Islet precursor cell (in vitro differentiated cells): Measurements from ENCODE around the gene TMEM203.
A peak's percentile ranks its signal among the peaks of the same experiment; 100 is the strongest.

ENCODE experiments used
- DNase-seq: peaks from one replicate; pipeline ENCODE4 v3.0.0-alpha.2; 2018

TMEM203 gene

DNA sequence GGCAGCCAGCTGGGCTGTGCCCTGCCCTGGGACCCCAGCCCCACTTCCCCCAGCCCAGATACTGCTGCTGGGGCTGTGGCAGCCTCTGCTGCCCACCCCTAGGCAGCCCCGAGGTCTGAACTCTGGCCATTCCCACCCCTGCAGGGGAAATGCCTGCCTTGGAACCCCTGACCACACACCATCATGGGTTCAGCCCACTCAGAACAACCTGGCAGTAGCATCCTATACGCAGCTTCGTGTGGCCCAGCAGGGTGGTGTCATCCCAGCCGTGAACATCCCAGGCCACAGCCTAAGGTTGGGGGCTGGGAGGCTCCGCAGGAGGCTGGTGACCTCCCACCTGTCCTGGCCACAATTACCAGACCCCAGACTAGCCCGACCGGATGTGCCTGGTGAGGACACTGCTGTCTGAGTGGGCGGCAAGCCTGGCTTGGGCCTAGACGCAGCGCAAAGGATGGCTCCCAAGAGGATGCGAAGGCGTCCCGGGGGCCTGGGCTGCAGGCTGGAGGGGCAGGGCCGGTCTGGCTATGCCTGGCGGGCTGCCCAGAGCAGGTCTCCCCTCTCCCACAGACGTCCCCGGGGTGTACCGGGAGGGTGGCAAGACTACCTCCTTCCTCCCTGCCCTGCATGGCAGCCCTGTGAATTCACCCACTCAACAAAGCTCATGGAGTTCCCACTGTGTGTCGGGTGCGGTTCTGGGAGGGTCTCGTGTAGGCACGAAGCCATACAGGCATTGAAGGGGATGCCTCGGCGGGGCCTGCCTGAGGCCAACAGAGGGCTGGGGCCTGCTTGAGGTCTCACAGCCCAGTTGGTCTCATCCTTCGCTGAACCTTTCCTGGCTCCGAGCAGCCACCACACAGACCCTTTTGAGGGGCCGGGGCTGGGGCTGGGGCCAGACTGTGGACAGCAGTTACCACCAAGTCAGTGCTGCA, 23.8 kb upstream of the TMEM203 start:
- no peak for DNase-seq

DNA sequence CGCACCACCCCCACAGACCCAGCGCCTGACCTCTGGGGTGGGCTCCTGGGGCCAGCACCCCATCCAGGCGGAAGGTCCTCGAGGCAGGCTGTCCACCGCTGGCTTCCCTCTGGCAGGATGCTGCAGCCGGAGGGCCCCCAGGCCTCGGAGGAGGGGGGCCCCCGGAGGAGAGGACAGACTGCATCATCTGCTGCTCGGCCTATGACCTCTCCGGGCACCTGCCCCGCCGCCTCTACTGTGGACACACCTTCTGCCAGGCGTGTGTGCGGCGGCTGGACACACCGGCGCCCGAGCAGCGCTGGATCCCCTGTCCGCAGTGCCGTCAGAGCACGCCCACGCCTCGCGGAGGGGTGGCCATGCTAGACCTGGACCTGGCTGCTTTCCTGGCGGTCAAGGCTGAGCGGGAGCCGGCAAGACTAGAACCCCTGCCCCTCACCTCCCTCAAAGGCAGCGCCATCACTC, 23.1 kb upstream of the TMEM203 start:
- DNase-seq: no peak

DNA sequence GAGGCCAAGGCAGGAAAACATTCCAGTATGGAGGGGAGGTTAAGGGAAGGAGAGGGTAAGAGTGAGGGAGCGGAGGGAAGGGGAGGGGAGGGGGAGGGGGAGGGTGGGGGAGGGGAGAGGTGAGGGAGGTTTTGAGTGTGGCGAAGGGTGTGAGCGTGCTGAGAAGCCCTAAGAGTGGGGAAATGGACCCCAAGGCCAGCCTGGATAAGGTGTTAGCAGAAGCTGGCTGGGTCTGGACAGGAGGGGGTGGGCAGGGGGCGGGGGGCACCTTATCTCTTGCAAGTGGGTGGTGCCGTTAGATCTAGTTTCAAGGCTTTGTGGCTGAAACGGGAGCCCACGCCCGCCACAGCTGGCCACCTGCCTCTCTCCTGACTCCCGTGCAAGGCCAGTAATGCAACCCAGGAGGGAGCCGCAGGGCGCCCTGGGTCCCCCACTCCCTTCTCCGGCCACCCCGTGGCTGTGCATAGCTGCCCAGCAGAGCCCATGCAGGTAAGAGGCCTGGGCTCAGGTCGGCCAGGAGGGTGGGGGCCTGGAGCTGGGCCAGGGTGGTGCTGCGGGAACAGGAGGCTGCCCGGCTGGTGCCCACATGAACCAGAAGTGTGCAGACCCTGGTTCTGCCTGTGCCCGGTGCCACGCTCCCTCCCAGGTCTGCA, 22.5 kb upstream of the TMEM203 start:
- DNase-seq: no peak

DNA sequence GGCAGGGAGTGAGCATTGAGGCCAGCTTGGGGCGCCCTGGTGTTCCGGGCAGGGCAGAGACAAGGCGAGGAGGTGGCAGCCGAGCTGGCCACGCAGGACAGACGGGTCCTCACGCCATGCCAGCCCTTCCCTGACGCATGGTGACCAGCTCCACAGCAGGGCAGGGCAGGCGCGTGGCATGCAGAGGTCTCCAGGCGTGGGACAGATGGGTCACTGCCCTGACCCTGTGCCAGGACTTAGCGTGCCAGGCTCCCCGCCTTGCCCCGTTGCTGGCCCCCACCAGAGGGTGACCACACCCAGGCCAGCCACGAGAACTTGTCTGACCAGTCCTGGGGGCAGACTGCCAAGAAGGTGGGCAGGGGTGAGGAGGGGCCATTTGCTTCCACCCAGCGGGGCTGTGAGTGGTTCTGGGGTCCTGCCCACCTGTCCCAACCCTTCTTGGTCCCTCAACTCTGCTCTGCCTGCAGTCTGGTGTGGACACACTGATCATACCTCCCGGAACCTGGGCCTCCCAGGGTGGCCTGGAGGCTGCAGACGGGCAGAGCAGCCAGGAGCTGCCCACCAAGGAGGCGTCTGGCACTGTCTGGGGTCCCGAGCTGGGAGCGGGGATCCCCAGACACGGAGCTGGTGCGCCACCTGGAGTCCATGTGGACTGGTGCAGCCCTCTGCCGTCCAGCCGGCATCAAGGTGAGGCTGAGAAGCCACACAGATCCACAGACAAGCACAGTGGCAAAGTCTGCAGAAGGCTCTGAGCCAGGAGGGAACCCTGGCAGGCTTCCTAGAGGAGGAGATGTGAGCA, 21.8 kb upstream of the TMEM203 start, which contains the start of gene RNF224:
Gene RNF224 (plus strand): TSS at position 449 of the 799 bp plus-strand sequence. CDS start 834 bp downstream, outside the sequence.
- peak; percentile 90 for DNase-seq

DNA sequence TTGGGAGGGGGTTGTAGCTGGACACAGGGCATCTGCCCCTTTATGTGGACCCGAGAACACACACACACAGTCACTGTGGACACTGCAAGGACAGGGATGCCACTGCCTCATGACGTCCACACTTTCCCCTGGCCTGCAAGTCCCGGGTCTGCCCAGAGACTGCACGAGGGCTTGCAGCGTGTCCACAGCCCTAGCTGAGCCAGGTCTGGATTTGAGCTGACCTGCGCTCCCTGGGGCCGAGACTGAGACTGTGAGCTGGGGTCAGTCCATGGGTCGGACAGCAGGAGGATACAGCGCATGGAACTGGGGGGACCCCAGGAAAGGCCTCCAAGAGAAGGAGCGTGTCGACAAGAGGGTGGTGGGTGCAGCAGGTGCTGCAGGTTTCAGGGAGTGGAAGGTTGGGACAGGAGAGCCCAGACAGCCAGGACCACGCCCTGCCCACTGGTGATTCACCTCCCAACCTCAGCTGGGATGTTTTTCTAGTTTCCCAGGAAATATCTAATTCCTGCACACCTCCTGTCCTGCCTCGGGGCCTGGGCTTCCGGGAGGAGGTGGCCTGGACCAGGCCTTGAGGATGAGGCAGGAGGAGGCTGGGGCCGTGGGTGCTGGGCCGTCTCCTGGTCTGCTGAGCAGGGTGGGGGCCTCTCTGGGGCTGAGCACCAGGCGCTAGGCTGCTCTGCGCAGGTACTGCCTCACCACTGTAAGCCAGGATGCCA, 21.0 kb upstream of the TMEM203 start:
- DNase-seq: peak; percentile 82

DNA sequence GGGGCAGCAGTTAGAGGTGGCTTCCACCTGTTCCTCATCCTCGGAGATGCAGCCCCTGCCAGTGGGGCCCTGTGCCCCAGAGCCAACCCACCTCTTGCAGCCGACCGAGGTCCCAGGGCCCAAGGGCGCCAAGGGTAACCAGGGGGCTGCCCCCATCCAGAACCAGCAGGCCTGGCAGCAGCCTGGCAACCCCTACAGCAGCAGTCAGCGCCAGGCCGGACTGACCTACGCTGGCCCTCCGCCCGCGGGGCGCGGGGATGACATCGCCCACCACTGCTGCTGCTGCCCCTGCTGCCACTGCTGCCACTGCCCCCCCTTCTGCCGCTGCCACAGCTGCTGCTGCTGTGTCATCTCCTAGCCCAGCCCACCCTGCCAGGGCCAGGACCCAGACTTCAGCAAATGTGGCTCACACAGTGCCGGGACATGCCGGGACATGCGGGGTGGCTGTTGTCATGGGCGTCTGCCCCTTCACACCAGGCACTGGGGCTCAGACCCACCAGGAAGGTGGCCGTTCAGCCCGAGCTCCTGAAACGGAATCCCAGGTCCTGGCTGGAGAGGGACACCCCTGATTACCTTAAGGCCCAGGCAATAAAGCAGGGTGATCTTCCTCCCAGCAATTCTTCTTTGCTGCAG, 20.4 kb upstream of the TMEM203 start:
- no peak for DNase-seq

DNA sequence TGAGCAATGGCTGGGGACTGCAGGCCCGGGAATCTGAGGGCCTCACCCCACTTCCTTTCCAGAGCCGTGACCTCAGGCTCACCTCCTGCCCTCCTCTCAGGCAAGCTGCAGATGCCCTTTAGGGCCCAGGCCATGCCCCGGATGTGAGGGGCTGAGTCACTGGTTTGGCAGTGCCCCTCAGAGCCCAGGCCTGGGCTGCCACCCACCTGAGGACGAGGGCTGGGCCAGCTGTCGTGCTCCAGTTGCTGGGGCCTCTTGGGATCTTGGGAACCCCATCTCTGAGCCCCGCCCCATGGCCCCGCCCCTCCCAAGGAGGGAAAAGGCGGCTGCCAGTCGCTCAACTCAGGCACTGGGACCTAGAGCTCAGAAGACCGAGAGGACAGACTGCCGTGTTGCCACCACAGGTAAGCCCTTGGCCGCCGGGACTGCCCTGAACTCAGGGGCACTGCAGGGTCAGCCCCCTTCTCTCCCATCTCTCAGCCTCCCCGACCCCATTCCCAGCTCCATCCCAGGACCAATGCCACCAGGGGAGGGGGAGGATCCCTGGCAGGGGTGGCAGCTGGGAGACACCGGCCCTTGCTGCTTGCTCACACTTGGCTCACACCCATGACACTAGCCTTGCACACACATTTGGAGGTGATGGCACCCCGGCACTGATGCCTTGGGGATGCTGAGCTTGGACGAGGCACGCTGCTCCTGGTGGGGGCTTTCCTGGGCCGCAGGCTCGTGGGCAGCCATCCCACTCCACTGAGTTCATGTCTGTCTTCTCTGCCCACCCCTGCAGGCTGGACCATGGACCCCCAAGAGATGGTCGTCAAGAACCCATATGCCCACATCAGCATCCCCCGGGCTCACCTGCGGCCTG, 19.6 kb upstream of the TMEM203 start, which contains the start of gene CYSRT1:
Gene CYSRT1 (plus strand): TSS at position 345 of the 865 bp plus-strand sequence. CDS start 448 bp downstream, at position 793.
- DNase-seq: no peak

DNA sequence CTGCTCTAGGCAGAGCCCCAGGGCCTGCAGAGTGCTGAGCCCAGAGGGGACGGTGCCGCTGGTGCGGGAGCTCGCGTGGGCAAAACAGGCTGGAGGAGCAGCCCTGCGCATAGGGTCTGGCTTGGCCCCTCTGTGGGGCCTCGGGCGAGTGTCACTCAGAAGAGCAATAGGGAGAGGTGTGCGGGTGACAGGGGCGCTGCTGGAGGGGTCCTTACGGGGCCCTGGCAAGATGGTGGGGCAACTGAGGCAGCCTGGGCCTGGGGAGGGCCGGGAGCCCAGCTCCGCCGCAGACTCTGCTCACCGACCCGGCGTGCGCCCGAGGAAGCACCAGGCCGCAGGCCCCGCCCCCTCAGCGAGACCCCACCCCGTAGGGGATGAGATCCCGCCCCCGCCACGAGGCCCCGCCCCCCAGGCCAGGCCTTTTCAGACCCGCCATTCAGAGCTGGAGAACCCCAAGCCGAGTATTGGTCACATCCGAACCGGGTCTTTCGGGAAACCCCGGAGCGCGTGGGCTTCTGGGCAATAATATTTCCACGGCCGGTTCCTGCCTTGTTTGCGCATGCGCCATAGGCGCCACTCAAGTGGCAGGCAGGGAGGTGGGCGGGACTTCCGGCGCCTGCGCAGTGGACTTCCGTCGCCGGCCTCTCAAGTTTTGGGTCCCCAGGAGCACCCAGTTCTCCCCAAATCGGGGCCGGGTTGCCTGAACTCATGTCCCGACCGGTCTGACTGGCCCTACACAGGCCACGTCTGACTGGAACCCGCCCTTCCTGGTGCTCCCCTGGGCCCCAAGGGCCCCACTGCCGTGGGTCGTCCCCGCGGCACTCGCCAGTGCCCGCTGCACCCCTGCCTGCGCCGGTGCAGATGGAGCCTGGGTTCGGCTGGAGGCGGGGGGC, 17.9 kb upstream of the TMEM203 start:
- peak; percentile 98 for DNase-seq

DNA sequence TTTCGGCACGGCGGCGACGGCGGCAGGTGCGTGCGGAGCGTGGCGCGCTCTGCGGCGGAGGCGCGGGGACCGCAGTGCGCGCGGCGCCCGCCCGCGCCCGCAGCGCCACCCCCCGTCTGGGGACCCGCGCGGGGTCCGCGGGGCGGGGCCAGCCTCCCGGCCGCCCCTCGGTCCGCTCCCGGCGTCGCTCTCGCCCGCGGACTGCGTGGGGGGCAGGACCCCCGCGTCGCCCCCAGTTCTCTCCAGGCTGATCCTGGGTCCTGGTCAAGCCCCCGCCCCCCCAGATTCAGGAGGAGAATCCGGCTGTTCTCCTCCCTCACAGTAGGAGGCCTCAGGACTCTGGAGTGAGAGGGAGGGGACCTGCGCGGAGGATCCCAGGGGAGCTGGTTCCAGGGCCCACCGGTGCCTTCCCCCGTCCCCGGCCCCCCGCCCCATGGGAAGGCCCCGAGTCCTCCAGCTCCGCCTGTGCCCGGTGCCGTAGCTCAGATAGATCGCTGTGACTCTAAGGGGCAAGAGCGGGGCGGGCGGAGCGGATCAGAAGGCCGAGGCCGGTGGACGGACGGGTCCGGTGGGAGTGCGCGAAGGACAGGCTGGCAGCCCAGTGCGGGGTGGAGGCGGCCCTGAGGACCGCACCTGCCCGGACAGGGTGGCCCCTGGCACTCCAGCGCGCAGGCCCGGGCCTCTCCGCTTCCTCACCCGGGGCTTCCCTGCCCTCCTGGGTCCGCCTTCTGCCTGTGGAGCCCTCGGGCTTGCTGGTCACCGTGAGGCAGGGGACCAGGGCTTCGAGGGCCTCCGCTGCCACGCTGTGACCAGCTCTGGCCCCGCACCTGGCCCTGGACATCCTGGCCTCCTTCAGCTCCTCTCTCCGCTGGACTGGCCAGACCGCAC, 17.0 kb upstream of the TMEM203 start, which contains the start of gene RNF208:
Gene RNF208 (minus strand): TSS at position 51 of the 888 bp plus-strand sequence. CDS start 1,028 bp downstream, outside the sequence.
- DNase-seq: no peak

DNA sequence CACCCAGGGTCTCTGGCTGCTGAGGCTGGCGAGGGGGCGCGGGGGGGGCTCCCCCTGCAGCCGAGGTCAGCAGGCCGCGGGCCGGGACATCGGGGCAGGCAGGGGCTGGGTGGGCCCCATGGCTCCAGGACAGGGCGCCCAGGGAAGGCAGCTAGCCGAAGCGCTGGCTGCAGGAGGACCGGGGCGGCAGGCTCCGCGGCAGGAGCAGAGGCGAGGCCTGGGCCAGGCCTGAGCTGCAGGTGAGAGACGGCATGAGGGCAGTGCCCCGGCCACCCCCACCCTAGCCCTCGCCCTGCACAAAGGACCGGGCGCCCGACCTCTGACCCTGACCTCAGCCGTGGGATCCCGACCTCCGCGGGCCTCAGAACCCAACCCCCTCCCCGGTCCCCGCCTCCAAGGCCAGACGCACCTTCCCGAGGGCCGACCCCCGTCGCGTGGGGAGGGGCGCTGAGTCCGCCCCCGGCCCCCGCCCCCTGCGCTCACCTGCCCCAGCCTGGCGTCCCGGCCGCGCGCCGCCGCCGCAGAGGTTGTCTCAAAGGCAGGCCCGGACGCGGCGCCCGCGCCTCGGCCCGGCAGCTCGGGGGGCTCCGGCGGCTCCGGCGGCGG, 16.2 kb upstream of the TMEM203 start:
- DNase-seq: no peak

DNA sequence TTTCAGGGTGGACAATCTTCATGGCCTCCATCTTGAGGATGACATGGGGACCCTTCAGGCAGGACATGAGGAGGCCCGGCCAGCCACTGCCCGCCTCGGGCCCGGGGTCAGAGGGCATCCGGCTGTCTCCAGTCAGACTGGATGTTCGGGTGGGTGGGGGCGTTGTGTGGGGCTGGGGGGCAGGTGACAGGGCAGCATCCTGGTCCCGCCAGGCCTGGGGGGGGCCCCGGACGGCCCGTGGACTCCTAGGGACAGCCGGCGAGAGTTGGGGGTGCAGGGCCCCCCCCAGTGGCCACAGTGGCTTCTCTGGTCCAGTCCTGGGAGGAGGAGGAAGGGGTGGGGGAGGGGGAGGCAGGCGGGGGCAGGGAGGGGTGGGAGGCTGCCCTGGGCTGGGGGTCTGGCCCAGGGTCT, 15.7 kb upstream of the TMEM203 start:
- DNase-seq: no peak

DNA sequence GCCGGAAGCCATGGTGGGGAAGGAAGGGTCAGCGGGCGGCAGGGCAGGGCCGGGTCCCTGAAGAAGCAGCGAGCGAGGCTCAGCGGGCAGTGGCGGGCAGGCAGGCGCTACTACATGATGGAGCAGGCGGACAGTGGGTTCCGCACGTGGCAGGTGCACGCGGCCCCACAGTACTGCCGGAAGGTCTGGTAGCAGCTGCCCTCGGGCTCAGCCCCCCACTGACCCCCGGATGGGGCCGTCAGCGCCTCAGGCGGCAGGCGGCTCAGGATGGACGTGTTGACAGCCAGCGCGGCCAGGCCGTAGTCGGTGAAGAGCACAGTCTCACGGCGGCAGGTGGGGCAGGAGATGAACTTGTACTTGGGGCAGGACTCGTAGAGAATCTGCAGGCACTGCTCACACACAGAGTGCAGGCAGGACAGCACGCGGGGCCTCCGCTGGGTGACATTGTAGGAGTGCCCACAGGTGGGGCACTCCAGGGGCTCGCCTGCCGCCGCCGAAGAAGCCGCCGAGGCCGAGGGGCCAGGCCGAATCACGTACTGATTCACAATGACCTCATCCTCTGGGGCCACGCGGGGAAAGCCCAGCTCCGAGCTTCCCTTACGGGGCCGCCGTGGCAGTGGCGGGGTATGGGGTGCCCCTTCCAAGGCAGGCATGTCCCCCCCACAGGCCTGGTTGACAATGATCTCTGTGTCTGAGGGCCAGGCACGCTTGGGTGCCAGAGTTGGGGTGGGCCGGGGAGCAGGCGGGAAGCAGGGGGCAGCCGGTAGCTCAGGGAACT, 15.1 kb upstream of the TMEM203 start:
- no peak for DNase-seq

DNA sequence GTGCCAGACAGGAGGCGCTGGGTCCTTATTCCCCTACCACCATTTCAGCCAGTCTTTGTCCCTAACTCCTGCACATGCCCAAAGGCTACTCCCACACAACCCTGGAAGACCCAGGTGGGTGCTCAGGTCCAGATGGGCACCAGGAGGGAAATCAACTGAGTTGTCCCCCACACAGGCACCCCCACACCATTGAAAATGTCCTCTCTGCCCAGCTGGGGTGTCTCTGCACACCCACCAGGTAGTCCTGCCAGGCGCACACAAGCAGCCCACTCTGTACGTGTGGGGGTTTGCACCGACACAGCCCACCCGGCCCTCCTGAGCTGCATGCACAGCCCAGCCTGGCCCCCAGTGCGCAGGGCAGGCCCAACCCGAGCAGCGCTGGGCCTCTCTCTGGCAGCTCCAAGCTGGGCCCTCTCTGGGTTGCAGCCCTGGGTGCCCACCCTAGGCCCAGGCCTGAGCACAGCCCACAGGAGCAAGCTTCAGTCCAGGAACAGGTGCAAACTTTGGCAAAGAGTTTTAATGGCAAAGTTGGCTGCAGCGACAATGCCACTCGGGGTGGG, 14.4 kb upstream of the TMEM203 start:
- no peak for DNase-seq

DNA sequence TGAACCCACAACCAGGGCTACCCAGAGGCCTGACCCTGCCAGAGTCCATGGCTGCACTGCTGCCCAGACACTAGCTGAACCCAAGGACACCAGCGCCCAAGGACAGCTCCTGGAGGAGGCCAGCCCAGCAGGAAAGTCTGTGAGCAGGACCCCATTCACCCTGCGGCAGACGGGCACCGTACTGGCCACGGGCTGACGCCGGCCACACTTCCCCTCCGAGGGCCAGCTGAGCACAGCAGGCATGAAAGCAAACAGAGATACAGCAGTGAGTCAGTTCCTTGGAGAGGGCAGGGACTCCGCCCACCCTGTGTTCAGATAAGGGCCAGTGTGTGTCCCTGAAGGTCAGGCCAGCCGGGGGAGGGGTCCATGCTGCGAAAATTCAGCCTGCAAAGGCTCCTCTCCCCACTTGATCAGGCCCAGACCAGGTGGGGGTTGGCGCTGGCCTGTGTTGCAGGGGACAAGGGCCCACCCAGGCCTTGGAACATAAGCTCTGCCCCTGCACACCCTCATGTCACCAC, 13.4 kb upstream of the TMEM203 start:
- peak; percentile 84 for DNase-seq

DNA sequence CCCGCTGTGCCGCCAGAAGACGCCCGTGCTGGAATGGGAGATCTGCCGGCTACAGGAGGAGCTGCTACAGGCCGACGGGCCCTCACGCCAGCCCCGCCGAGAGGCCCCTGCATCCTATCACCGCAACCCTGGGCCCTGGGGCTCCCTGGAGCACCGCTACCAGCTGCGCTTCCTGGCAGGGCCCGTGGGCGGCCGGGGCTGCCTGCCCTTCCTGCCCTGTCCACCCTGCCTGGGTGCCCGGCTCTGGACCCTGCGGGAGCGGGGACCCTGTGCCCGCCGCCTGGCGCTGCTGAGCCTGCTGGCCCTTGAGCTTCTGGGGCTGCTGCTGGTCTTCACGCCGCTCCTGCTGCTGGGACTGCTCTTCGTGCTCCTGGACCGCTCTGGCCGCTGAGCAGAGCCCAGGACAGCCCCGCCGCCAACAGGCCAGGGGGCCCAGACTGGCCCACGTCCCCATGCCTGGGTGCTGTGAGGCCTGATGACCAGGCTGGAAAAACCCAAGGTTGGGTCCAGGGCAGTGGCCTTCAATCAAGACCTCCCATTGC, 12.8 kb upstream of the TMEM203 start:
- no peak for DNase-seq
